ENCODE measurements around the gene CHRDL2.

CHRDL2 gene

DNA sequence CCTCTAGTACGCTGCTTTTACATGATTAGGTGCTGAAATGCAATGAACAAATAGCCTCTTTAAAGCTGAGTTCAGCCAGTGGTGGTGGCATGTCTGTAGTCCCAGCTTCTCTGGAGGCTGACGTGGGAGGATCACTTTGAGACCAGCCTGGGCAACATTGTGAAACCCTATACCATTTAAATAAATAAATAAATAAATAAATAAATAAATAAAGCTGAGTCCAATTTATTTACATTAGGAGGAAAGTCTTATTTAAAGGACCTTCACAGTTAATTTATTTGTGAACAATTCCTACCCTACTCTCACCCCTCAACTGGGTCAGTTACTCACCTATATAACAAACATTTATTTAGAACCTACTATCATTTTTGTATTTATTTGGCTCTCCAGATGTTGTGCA is 4.8 kb upstream of the CHRDL2 start:
- no peak overlapping the region for H3K27ac ChIP-seq
- no peak for DNase-seq (ENCODE audit: low spot score)
- H3K4me3 ChIP-seq = no peak overlapping the region
- TF ChIP-seq, protein P1, sequence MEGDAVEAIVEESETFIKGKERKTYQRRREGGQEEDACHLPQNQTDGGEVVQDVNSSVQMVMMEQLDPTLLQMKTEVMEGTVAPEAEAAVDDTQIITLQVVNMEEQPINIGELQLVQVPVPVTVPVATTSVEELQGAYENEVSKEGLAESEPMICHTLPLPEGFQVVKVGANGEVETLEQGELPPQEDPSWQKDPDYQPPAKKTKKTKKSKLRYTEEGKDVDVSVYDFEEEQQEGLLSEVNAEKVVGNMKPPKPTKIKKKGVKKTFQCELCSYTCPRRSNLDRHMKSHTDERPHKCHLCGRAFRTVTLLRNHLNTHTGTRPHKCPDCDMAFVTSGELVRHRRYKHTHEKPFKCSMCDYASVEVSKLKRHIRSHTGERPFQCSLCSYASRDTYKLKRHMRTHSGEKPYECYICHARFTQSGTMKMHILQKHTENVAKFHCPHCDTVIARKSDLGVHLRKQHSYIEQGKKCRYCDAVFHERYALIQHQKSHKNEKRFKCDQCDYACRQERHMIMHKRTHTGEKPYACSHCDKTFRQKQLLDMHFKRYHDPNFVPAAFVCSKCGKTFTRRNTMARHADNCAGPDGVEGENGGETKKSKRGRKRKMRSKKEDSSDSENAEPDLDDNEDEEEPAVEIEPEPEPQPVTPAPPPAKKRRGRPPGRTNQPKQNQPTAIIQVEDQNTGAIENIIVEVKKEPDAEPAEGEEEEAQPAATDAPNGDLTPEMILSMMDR (IDR thresholded peaks at IDR 0.05) = no peak

DNA sequence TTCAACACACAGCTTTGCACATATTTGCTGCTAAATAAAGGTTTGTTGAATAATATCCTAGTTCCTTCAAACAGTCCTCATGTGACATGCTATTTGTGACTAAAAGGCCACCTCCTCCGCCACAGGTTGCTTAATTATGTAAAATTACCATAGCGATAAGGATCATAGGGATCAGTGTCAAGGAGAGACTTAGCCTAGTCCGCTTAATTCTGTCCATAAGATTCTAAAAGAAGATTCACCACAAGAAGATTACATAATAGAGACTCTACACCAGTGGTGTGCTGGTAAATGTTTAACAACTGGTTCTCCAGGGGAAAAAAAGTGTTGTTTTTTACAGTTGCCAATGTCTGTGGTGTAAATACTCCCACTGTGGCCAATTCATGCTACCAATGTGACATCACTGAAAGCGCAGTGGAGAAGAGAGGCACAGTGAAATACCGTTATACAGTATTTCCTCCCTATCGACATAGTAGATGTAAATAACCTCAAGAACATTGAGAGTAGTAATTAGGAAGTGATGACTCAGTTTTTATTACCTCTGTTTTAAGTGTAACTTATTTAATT is 4.2 kb upstream of the CHRDL2 start:
- DNase-seq (ENCODE audit: low spot score) = no peak
- H3K4me3 ChIP-seq = no peak overlapping the region
- TF ChIP-seq, protein P1 (IDR thresholded peaks at IDR 0.05) = no peak
- H3K27ac ChIP-seq = no peak overlapping the region

- Histone ChIP-seq H3K27ac (no peak overlapping the region), H3K4me3 (no peak overlapping the region)
- TF ChIP-seq, protein P1 (IDR thresholded peaks at IDR 0.05) = no peak
- DNase-seq (ENCODE audit: low spot score) = no peak
Observed at GRCh38 chr11:74734559-74734925, 3.3 kb upstream of the CHRDL2 start.

DNA sequence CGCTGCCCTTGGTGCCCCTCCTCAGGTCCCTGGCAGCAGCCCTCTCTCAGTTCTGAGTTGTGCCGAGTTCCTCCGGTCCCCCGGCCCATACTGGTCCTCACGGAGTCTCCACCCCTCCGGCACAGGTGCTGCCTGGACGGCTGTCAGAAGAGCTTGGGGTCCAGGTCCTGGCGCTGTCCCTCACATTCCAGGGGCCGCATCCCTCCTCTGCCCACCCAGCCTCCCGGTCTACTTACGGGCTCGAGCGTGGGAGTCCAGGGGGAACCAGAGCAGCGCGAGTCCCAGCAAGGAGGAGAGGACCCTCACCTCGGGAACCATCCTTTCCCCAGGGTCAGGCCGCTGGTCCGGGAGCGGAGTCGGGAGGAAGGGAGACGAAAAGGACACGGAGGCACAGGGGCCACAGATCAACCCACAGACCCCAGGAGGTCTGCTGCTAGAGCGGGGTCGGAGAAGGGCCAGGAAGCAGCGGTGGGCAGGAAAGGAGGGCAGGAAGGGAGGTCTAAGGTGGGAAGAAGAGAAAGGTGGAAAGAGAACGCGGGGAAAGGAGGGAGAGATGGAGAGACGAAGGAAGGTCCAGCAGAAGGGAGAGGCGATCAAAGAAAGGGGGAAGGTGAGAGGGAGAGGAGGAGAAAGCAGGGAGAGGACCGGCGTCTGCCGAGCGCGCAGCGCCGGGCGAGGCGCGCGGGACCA is 510 bp downstream of the CHRDL2 start:
- Histone ChIP-seq H3K27ac (no peak overlapping the region), H3K4me3 (peak overlapping the region; percentile 67)
- TF ChIP-seq, protein P1 (IDR thresholded peaks at IDR 0.05) = no peak
- no peak for DNase-seq (ENCODE audit: low spot score)

GRCh38 chr11:74729397-74729796 is 1.8 kb downstream of the CHRDL2 start:
- no peak for DNase-seq (ENCODE audit: low spot score)
- TF ChIP-seq, protein P1 (IDR thresholded peaks at IDR 0.05) = no peak
- H3K27ac ChIP-seq = no peak overlapping the region
- H3K4me3 ChIP-seq = no peak overlapping the region

DNA sequence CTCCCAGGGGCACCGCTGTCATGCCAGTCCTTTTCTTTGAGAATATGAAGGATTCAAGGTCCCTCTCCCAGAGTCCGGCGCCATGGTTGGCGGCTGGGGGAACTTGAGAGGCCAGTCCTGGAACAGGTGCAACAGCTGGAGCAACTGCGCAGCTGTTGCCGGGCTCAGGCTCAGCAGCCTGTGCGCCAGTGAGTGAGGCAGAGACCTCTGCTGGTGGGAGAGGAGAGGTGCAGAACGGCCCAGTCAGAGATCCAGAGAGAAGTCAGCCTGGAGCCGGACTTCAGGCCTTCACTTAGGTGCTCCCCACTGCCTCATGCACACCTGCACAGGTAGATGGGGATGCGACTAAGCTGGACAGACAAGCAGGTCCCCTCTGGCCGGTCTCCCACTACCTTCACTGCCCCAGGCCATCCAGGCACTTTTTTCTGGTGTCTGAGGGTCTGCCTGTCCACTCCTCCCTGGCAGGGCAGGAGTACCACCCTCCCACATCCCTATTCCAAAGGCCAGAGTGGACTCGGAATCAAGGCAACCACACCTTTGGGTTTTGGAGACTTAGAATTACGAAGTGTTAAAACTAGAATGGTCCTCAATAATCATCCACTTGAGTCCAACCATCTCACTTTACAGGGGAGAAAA is 4.6 kb downstream of the CHRDL2 start:
- TF ChIP-seq, protein P1 (IDR thresholded peaks at IDR 0.05) = peak; percentile 93
- DNase-seq (ENCODE audit: low spot score) = no peak
- no peak overlapping the region for H3K27ac ChIP-seq
- H3K4me3 ChIP-seq = no peak overlapping the region

GRCh38 chr11:74725701-74726100 is 5.5 kb downstream of the CHRDL2 start:
- DNase-seq (ENCODE audit: low spot score) = no peak
- TF ChIP-seq, protein P1 (IDR thresholded peaks at IDR 0.05) = no peak
- H3K27ac ChIP-seq = no peak overlapping the region
- H3K4me3 ChIP-seq = no peak overlapping the region

All from coronary artery (tissue), 2 donors.